WTC11 (cell line): Measurements from ENCODE around the gene BIRC2. TPM values are rescaled to one million over a fixed set of nuclear protein-coding genes. Genes with fewer than 3 reads are reported as not detected.

Experiments used
- ATAC-seq: fragments of 200-7000 bp; cut with Tn5 transposase; 2 replicates; pipeline ENCODE4 v1.10.0; 2021; ENCODE audit warnings: mild to moderate bottlenecking, moderate library complexity
- CTCF ChIA-PET: fragments of 300-600 bp; sonication (Branson Sonifier 250); formaldehyde crosslinking; loops from one replicate; lab custom pipeline; 2021; ENCODE audit warnings: antibody characterized with exemption; lab: Charles Lee
- POLR2A ChIA-PET: fragments of 350-600 bp; sonication (Branson Sonifier 250); formaldehyde crosslinking; loops from one replicate; lab custom pipeline; 2021; ENCODE audit warnings: antibody characterized with exemption; lab: Charles Lee
- DNase-seq: peaks from one replicate; pipeline ENCODE4 v3.0.0; 2021; ENCODE audit warnings: low spot score
- H3K27ac Mint-ChIP-seq: 2 replicates; pipeline ENCODE4 v1.8.0; 2021; ENCODE audit warnings: mixed read lengths
- H3K27me3 Mint-ChIP-seq: 2 replicates; pipeline ENCODE4 v1.8.0; 2021; ENCODE audit warnings: low read depth, mild to moderate bottlenecking, moderate library complexity, mixed read lengths
- H3K36me3 Mint-ChIP-seq: 2 replicates; pipeline ENCODE4 v1.8.0; 2021; ENCODE audit warnings: mixed read lengths
- H3K4me1 Mint-ChIP-seq: 2 replicates; pipeline ENCODE4 v1.8.0; 2022; ENCODE audit warnings: mixed read lengths
- H3K4me3 Mint-ChIP-seq: 2 replicates; pipeline ENCODE4 v1.8.0; 2021; ENCODE audit warnings: mild to moderate bottlenecking, moderate library complexity, mixed read lengths
- H3K9me3 Mint-ChIP-seq: 2 replicates; pipeline ENCODE4 v1.8.0; 2021; ENCODE audit warnings: mixed read lengths
- E2F5 ChIP-seq: sonication (generic); formaldehyde crosslinking; IDR thresholded peaks from 2 replicates; pipeline ENCODE4 v1.8.1; 2022; ENCODE audit warnings: mild to moderate bottlenecking, moderate library complexity, missing genetic modification reagents
- GRHL2 ChIP-seq: fragments of 250-450 bp; sonication (Bioruptor Pico); IDR thresholded peaks from 2 replicates; pipeline ENCODE4 v1.8.0; 2022; ENCODE audit warnings: mild to moderate bottlenecking, moderate library complexity; ENCODE audit not compliant: insufficient replicate concordance, severe bottlenecking
- GTF2I ChIP-seq: fragments of 250-450 bp; sonication (Bioruptor Pico); conservative IDR thresholded peaks from 2 replicates; pipeline ENCODE4 v1.4.0; 2021; ENCODE audit warnings: mild to moderate bottlenecking
- HMGA2 ChIP-seq: fragments of 250-450 bp; sonication (Bioruptor Pico); IDR thresholded peaks from 2 replicates; pipeline ENCODE4 v1.4.0; 2021; ENCODE audit warnings: mild to moderate bottlenecking, moderate library complexity
- HMGXB4 ChIP-seq: sonication (generic); formaldehyde crosslinking; IDR thresholded peaks from 2 replicates; pipeline ENCODE4 v1.8.1; 2023; ENCODE audit warnings: mild to moderate bottlenecking, moderate library complexity, missing genetic modification reagents
- NFATC4 ChIP-seq: fragments of 250-450 bp; sonication (Bioruptor Pico); IDR thresholded peaks from 2 replicates; pipeline ENCODE4 v1.9.0; 2021; ENCODE audit warnings: mild to moderate bottlenecking
- NR3C1 ChIP-seq: sonication (generic); formaldehyde crosslinking; conservative IDR thresholded peaks from 2 replicates; pipeline ENCODE4 v1.8.1; 2023; ENCODE audit warnings: low read depth, mild to moderate bottlenecking, missing genetic modification reagents
- RELA ChIP-seq: sonication (generic); formaldehyde crosslinking; IDR thresholded peaks from 2 replicates; pipeline ENCODE4 v1.8.1; 2022; ENCODE audit warnings: missing genetic modification reagents, mild to moderate bottlenecking, borderline replicate concordance
- ZNF219 ChIP-seq: sonication (generic); formaldehyde crosslinking; IDR thresholded peaks from 2 replicates; pipeline ENCODE4 v1.8.0; 2023; ENCODE audit warnings: missing genetic modification reagents, mild to moderate bottlenecking, borderline replicate concordance
- ZNF263 ChIP-seq: sonication (generic); formaldehyde crosslinking; IDR thresholded peaks from 2 replicates; pipeline ENCODE4 v1.8.1; 2022; ENCODE audit warnings: low read depth, mild to moderate bottlenecking, moderate library complexity, missing genetic modification reagents
- ZNF317 ChIP-seq: sonication (generic); formaldehyde crosslinking; IDR thresholded peaks from 2 replicates; pipeline ENCODE4 v1.8.1; 2023; ENCODE audit warnings: low read depth, mild to moderate bottlenecking, moderate library complexity, missing genetic modification reagents, borderline replicate concordance
- ZNF416 ChIP-seq: fragments of 250-450 bp; sonication (Bioruptor Pico); IDR thresholded peaks from 2 replicates; pipeline ENCODE4 v1.9.0; 2021; ENCODE audit warnings: mild to moderate bottlenecking, inconsistent platforms
- ZNF425 ChIP-seq: fragments of 250-450 bp; sonication (Bioruptor Pico); conservative IDR thresholded peaks from 2 replicates; pipeline ENCODE4 v1.9.0; 2021; ENCODE audit warnings: mild to moderate bottlenecking
- total RNA-seq: library from RNA; stranded (reverse); gene quantifications from 3 replicates; pipeline ENCODE4 v1.2.3, GENCODE V29; 2021
- TF ChIP-seq, protein P1 (sequence below): sonication (generic); formaldehyde crosslinking; IDR thresholded peaks from 2 replicates; pipeline ENCODE4 v1.8.0; 2022; ENCODE audit warnings: mild to moderate bottlenecking, missing genetic modification reagents
- TF ChIP-seq, protein P2 (sequence below): sonication (generic); formaldehyde crosslinking; IDR thresholded peaks from 2 replicates; pipeline ENCODE4 v1.8.1; 2023; ENCODE audit warnings: mild to moderate bottlenecking, missing genetic modification reagents, moderate library complexity
- TF ChIP-seq, protein P3 (sequence below): sonication (generic); formaldehyde crosslinking; IDR thresholded peaks from 2 replicates; pipeline ENCODE4 v1.8.1; 2022; ENCODE audit warnings: low read depth, missing genetic modification reagents, borderline replicate concordance

The BIRC2 gene
- total RNA-seq, 1 experiment from 2014 or later: 22.3 TPM

DNA sequence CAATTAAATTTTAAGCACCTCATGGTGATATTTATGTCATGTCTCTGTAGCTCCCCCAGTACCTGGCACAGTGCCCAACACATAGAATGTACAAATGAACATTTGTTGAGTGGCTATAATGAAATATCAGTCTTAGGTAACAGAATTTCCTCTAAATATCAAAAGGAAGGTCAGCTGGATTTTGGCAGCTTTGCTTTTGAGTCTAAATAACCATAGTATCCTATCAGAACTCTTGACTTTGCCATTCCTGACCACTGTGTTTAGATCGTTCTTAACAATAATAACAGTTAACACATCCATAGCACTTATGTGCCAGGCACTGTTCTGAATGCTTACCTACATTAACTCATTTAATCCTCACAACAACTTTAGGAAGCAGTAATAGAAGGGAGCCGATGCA, 79.0 kb downstream of the BIRC2 start:
- Mint-ChIP-seq H3K4me1 (peaks cover 32% of the 10 kb centered on the region), H3K4me3 (no peak overlapping the region), H3K36me3 (peaks cover 14% of the 10 kb centered on the region), H3K27me3 (no peaks in the 10 kb centered on the region; the same call in 1 of the 2 replicates), H3K9me3 (no peaks in the 10 kb centered on the region), H3K27ac (no peak overlapping the region)
- DNase-seq: no peak
- TF ChIP-seq, protein P1, sequence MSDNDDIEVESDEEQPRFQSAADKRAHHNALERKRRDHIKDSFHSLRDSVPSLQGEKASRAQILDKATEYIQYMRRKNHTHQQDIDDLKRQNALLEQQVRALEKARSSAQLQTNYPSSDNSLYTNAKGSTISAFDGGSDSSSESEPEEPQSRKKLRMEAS (CRISPR knock-in tag): no peak
- TF ChIP-seq, protein P2, sequence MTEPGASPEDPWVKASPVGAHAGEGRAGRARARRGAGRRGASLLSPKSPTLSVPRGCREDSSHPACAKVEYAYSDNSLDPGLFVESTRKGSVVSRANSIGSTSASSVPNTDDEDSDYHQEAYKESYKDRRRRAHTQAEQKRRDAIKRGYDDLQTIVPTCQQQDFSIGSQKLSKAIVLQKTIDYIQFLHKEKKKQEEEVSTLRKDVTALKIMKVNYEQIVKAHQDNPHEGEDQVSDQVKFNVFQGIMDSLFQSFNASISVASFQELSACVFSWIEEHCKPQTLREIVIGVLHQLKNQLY (CRISPR knock-in tag): no peak
- no peak for TF ChIP-seq ZNF219
- TF ChIP-seq, protein P3, sequence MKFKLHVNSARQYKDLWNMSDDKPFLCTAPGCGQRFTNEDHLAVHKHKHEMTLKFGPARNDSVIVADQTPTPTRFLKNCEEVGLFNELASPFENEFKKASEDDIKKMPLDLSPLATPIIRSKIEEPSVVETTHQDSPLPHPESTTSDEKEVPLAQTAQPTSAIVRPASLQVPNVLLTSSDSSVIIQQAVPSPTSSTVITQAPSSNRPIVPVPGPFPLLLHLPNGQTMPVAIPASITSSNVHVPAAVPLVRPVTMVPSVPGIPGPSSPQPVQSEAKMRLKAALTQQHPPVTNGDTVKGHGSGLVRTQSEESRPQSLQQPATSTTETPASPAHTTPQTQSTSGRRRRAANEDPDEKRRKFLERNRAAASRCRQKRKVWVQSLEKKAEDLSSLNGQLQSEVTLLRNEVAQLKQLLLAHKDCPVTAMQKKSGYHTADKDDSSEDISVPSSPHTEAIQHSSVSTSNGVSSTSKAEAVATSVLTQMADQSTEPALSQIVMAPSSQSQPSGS (CRISPR knock-in tag): no peak
- no peak for TF ChIP-seq NFATC4 (CRISPR knock-in tag)
- no peak for TF ChIP-seq ZNF263 (CRISPR knock-in tag)
- no peak for TF ChIP-seq GRHL2 (CRISPR knock-in tag)
- TF ChIP-seq GTF2I (CRISPR knock-in tag): no peak
- no peak for TF ChIP-seq ZNF425 (CRISPR knock-in tag)
- no peak for TF ChIP-seq NR3C1 (CRISPR knock-in tag)
- no peak for TF ChIP-seq RELA (CRISPR knock-in tag)
- TF ChIP-seq HMGA2 (CRISPR knock-in tag): no peak
- TF ChIP-seq E2F5: no peak
- TF ChIP-seq ZNF317 (CRISPR knock-in tag): no peak
- no peak for TF ChIP-seq ZNF416 (CRISPR knock-in tag)
- ATAC-seq: no peak
- CTCF ChIA-PET: interaction anchor here (1.7 kb wide), 1 partner anchor 35 kb away, joined by 5 read pairs; no protein-coding TSS in a partner anchor
- POLR2A ChIA-PET: interaction anchor here (1.1 kb wide), 1 partner anchor 26 kb away, joined by 3 read pairs; no protein-coding TSS in a partner anchor

GRCh38 chr11:102426570-102426969, 79.6 kb downstream of the BIRC2 start:
- no peak overlapping the region for H3K27ac Mint-ChIP-seq
- no peak for DNase-seq
- ChIA-PET CTCF (interaction anchor here (0.9 to 1.7 kb wide), 2 partner anchors 36 kb away, joined by 3 to 5 read pairs; no protein-coding TSS in a partner anchor), POLR2A (interaction anchor here (1.1 kb wide), 1 partner anchor 25 kb away, joined by 3 read pairs; no protein-coding TSS in a partner anchor)
- no peak for ATAC-seq
- no peak overlapping the region for H3K4me3 Mint-ChIP-seq
- H3K4me1 Mint-ChIP-seq: peaks cover 32% of the 10 kb centered on the region
- peaks cover 16% of the 10 kb centered on the region for H3K36me3 Mint-ChIP-seq
- peaks cover 3% of the 10 kb centered on the region for H3K9me3 Mint-ChIP-seq
- TF ChIP-seq HMGXB4 (CRISPR knock-in tag): no peak
- H3K27me3 Mint-ChIP-seq: no peaks in the 10 kb centered on the region; the same call in 1 of the 2 replicates
